MM.1S (cell line): ENCODE measurements around the gene SQSTM1.

Source experiments
- DNase-seq: peaks from one replicate; pipeline ENCODE4 v3.0.0-alpha.2; 2015
- H2AFZ ChIP-seq: fragments of 300-600 bp; sonication (generic); 2 replicates; pipeline ENCODE4 v1.6.0; 2016; ENCODE audit warnings: antibody characterized with exemption, low read length
- H3F3A ChIP-seq: fragments of 300-600 bp; sonication (generic); 2 replicates; pipeline ENCODE4 v1.6.1; 2016; ENCODE audit warnings: mild to moderate bottlenecking, antibody characterized with exemption, low read length, moderate library complexity, mixed read lengths; ENCODE audit not compliant: insufficient read depth
- H3K27ac ChIP-seq: fragments of 300-600 bp; sonication (generic); 2 replicates; pipeline ENCODE4 v1.5.1; 2016; ENCODE audit warnings: mild to moderate bottlenecking, low read length
- H3K27me3 ChIP-seq: fragments of 300-600 bp; sonication (generic); replicated peaks from 2 replicates; pipeline ENCODE4 v1.6.0; 2016; ENCODE audit warnings: low read length; ENCODE audit not compliant: insufficient read depth
- H3K36me3 ChIP-seq: fragments of 300-600 bp; sonication (generic); replicated peaks from 2 replicates; pipeline ENCODE4 v1.6.1; 2016; ENCODE audit warnings: mild to moderate bottlenecking, low read length, mixed read lengths; ENCODE audit not compliant: insufficient read depth
- H3K4me1 ChIP-seq: fragments of 300-600 bp; sonication (generic); 2 replicates; pipeline ENCODE4 v1.6.1; 2016; ENCODE audit warnings: low read length, mixed read lengths
- H3K4me2 ChIP-seq: fragments of 300-600 bp; sonication (generic); 2 replicates; pipeline ENCODE4 v1.6.0; 2016; ENCODE audit warnings: low read depth, low read length
- H3K4me3 ChIP-seq: fragments of 300-600 bp; sonication (generic); 2 replicates; pipeline ENCODE4 v1.5.1; 2016; ENCODE audit warnings: low read length, mixed read lengths
- H3K79me2 ChIP-seq: fragments of 300-600 bp; sonication (generic); 2 replicates; pipeline ENCODE4 v1.6.1; 2016; ENCODE audit warnings: mixed run types, low read length, mixed read lengths
- H3K9ac ChIP-seq: fragments of 300-600 bp; sonication (generic); 2 replicates; pipeline ENCODE4 v1.6.1; 2016; ENCODE audit warnings: low read length, mixed read lengths
- H3K9me2 ChIP-seq: fragments of 300-600 bp; sonication (generic); replicated peaks from 2 replicates; pipeline ENCODE4 v1.6.1; 2016; ENCODE audit warnings: mild to moderate bottlenecking, low read length, mixed read lengths; ENCODE audit not compliant: insufficient read depth
- H3K9me3 ChIP-seq: fragments of 300-600 bp; sonication (generic); replicated peaks from 2 replicates; pipeline ENCODE4 v1.6.1; 2016; ENCODE audit warnings: mild to moderate bottlenecking, low read length, mixed read lengths; ENCODE audit not compliant: insufficient read depth
- H4K20me1 ChIP-seq: fragments of 300-600 bp; sonication (generic); 2 replicates; pipeline ENCODE4 v1.6.1; 2016; ENCODE audit warnings: mild to moderate bottlenecking, low read length, moderate library complexity, mixed read lengths; ENCODE audit not compliant: insufficient read depth
- EZH2 ChIP-seq: fragments of 300-600 bp; sonication (generic); optimal IDR thresholded peaks from 2 replicates; pipeline ENCODE3; 2017; ENCODE audit warnings: low read depth, mild to moderate bottlenecking, antibody characterized with exemption, low read length, mixed read lengths
- EZH2phosphoT487 ChIP-seq: fragments of 300-600 bp; sonication (generic); IDR thresholded peaks from 2 replicates; pipeline ENCODE4 v1.6.1; 2018; ENCODE audit warnings: antibody characterized with exemption, low read length
- TF ChIP-seq, protein P1 (sequence below): fragments of 300-600 bp; sonication (generic); IDR thresholded peaks from 2 replicates; pipeline ENCODE4 v1.5.1; 2016; ENCODE audit warnings: antibody characterized with exemption, low read length, mixed read lengths

The SQSTM1 gene

DNA sequence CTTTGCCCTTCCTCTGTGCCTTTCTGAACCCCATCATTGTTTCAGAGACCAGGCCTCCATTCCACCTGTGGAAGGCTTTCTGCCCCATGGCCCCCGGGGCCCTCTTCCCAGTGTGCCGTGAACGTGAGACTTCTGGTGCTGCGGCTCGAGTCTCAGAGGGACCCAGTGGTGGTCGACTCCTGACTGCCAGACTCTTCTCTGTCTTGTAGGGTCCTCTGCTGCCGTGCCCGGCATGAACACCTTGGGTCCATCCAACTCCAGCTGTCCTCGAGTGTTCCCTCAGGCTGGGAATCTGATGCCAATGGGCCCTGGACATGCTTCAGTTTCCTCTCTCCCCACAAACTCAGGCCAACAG is 47.0 kb upstream of the SQSTM1 start:
- Histone ChIP-seq H3K36me3 (no peaks in the 10 kb centered on the region; the same call in 1 of the 2 replicates), H4K20me1 (no peaks in the 10 kb centered on the region)

DNA sequence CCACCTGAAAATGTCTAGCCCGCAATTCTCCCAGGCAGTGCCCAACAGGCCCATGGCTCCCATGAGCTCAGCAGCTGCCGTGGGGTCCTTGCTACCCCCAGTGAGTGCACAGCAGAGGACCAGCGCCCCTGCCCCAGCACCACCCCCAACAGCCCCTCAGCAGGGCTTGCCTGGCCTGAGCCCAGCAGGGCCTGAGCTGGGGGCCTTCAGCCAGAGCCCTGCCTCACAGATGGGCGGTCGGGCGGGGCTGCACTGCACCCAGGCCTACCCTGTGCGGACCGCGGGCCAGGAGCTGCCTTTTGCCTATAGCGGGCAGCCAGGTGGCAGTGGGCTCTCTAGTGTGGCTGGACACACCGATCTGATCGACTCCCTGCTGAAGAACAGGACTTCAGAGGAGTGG is 46.3 kb upstream of the SQSTM1 start:
- Histone ChIP-seq H2AFZ (no peak overlapping the region), H4K20me1 (no peaks in the 10 kb centered on the region), H3K9me2 (no peaks in the 10 kb centered on the region), H3K4me3 (no peak overlapping the region), H3K36me3 (no peaks in the 10 kb centered on the region; the same call in 1 of the 2 replicates), H3K27me3 (no peaks in the 10 kb centered on the region), H3K4me1 (no peaks in the 10 kb centered on the region), H3K4me2 (no peak overlapping the region), H3K79me2 (no peaks in the 10 kb centered on the region), H3K9ac (no peak overlapping the region), H3K27ac (no peak overlapping the region), H3K9me3 (no peaks in the 10 kb centered on the region), H3F3A (no peaks in the 10 kb centered on the region)
- no peak for TF ChIP-seq EZH2phosphoT487
- TF ChIP-seq, protein P1, sequence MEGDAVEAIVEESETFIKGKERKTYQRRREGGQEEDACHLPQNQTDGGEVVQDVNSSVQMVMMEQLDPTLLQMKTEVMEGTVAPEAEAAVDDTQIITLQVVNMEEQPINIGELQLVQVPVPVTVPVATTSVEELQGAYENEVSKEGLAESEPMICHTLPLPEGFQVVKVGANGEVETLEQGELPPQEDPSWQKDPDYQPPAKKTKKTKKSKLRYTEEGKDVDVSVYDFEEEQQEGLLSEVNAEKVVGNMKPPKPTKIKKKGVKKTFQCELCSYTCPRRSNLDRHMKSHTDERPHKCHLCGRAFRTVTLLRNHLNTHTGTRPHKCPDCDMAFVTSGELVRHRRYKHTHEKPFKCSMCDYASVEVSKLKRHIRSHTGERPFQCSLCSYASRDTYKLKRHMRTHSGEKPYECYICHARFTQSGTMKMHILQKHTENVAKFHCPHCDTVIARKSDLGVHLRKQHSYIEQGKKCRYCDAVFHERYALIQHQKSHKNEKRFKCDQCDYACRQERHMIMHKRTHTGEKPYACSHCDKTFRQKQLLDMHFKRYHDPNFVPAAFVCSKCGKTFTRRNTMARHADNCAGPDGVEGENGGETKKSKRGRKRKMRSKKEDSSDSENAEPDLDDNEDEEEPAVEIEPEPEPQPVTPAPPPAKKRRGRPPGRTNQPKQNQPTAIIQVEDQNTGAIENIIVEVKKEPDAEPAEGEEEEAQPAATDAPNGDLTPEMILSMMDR = no peak
- no peak for TF ChIP-seq EZH2
- DNase-seq = no peak

More for the DNA sequence above, 47.0 kb upstream of the SQSTM1 start:
- no peak for TF ChIP-seq EZH2
- TF ChIP-seq, protein P1 = no peak
- TF ChIP-seq EZH2phosphoT487 = no peak
- Histone ChIP-seq H3K9me3 (no peaks in the 10 kb centered on the region), H3K27me3 (no peaks in the 10 kb centered on the region), H3K79me2 (no peaks in the 10 kb centered on the region), H3K9ac (no peak overlapping the region), H3K4me3 (no peak overlapping the region), H3K4me2 (no peak overlapping the region), H3F3A (no peaks in the 10 kb centered on the region), H2AFZ (no peak overlapping the region), H3K9me2 (no peaks in the 10 kb centered on the region), H3K27ac (no peak overlapping the region), H3K4me1 (no peaks in the 10 kb centered on the region)
- DNase-seq = no peak

DNA sequence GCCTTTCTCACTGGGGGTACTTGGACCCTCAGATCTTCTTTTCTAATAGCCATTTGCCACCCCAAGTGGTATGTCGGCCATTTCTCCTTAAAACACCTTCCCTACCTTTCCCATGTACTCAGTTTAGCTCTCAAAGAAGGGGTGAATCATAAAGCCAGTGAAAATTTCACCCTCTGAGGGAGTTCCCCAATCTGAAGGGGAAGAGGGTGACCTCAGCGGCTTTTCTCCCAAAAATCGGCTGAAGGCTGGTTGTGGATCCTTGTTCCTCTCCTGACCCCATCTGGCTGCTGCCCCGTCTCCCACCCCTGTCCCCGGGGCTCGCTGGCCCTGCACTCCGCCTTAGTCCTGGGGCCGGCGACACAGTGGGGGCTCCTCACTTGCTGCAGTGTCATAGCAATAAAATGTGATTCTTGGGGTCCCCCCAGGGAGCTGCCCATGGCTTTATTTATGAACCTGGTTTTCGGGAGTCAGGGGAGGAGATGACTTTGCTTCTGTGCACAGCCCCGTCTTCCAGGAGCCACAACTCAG is 44.2 kb upstream of the SQSTM1 start:
- no peaks in the 10 kb centered on the region for H3K36me3 ChIP-seq
- DNase-seq = no peak
- no peak overlapping the region for H3K4me3 ChIP-seq
- H3K4me2 ChIP-seq = no peak overlapping the region
- H3F3A ChIP-seq = no peaks in the 10 kb centered on the region
- no peaks in the 10 kb centered on the region for H3K27me3 ChIP-seq
- no peak overlapping the region for H2AFZ ChIP-seq
- no peak overlapping the region for H3K27ac ChIP-seq
- H3K79me2 ChIP-seq = no peaks in the 10 kb centered on the region
- H3K9me2 ChIP-seq = no peaks in the 10 kb centered on the region
- H4K20me1 ChIP-seq = no peaks in the 10 kb centered on the region
- H3K9ac ChIP-seq = no peak overlapping the region
- no peak for TF ChIP-seq EZH2phosphoT487
- TF ChIP-seq, protein P1 = no peak
- TF ChIP-seq EZH2 = no peak
- no peaks in the 10 kb centered on the region for H3K4me1 ChIP-seq
- H3K9me3 ChIP-seq = no peaks in the 10 kb centered on the region
